Retinal pigment epithelial cell (primary cell): ENCODE data around the gene CPPED1.

Experiments used
- DNase-seq: peaks from one replicate; pipeline ENCODE4 v3.0.0-alpha.2; 2010; ENCODE audit warnings: low read depth
- H3K4me3 ChIP-seq: 2 replicates; pipeline ENCODE4 v1.5.1; 2011; ENCODE audit warnings: mild to moderate bottlenecking, low read length, control low read depth, moderate library complexity
- TF ChIP-seq, protein P1 (sequence below): conservative IDR thresholded peaks from 2 replicates; pipeline ENCODE4 v1.5.1; 2011; ENCODE audit warnings: low read depth, low read length, control low read depth, inconsistent platforms

Gene CPPED1

DNA sequence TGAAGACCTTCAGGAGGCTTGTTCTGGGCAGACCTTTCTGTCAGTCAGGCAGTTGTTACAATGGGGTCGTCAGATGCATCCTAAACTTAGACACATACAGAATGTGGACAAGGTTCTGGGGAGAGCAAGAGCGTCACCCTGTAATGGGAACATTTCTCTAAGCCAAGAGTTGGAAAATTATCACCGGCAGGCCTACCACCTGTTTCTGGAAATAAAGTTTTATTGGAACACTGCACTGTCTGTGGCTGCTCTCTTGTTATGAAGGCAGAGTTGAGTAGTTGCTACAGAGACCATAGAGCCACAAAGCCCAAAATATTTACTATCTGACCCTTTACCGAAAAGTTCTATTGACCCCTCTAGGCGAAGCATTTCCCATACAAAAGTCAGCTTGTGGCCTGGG is 106.2 kb downstream of the CPPED1 start:
- TF ChIP-seq, protein P1, sequence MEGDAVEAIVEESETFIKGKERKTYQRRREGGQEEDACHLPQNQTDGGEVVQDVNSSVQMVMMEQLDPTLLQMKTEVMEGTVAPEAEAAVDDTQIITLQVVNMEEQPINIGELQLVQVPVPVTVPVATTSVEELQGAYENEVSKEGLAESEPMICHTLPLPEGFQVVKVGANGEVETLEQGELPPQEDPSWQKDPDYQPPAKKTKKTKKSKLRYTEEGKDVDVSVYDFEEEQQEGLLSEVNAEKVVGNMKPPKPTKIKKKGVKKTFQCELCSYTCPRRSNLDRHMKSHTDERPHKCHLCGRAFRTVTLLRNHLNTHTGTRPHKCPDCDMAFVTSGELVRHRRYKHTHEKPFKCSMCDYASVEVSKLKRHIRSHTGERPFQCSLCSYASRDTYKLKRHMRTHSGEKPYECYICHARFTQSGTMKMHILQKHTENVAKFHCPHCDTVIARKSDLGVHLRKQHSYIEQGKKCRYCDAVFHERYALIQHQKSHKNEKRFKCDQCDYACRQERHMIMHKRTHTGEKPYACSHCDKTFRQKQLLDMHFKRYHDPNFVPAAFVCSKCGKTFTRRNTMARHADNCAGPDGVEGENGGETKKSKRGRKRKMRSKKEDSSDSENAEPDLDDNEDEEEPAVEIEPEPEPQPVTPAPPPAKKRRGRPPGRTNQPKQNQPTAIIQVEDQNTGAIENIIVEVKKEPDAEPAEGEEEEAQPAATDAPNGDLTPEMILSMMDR: no peak
- no peak for DNase-seq
- no peak overlapping the region for H3K4me3 ChIP-seq

DNA sequence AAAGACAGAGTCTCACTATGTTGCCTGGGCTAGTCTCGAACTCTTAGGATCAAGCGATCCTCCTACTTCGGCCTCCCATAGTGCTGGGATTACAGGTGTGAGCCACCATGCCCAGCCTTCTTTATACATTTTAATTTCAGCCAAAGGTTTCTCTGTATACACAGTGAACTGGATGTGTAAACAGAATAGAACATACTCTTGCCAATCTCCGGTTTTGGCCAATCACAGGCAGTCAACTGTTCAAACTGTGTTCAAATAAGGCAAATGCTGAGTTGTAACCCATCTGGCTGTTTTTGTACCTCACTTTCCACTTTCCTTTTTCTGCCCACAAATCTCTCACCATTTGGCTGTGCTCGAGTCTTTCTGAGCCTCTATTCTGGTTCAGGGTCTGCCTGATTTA is 108.2 kb downstream of the CPPED1 start:
- no peak overlapping the region for H3K4me3 ChIP-seq
- TF ChIP-seq, protein P1: no peak
- DNase-seq: no peak

DNA sequence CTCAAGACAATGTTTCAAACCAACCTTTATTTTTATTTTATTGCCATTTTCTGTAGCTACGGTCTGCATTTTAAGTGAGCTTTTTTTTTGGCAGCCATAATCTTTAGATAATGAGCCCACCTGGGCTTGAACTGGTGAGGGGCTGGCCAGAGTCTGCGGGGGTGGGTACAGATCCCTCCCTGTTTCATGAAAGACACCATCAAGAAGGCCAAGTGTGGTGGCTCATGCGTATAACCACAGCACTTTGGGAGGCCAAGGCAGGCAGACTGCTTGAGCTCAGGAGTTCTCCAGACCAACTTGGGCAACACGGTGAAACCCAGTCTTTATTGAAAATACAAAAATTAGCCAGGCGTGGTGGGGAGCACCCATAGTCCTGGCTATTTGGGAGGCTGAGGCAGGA is 113.7 kb downstream of the CPPED1 start:
- DNase-seq: no peak
- TF ChIP-seq, protein P1: no peak
- H3K4me3 ChIP-seq: no peak overlapping the region

DNA sequence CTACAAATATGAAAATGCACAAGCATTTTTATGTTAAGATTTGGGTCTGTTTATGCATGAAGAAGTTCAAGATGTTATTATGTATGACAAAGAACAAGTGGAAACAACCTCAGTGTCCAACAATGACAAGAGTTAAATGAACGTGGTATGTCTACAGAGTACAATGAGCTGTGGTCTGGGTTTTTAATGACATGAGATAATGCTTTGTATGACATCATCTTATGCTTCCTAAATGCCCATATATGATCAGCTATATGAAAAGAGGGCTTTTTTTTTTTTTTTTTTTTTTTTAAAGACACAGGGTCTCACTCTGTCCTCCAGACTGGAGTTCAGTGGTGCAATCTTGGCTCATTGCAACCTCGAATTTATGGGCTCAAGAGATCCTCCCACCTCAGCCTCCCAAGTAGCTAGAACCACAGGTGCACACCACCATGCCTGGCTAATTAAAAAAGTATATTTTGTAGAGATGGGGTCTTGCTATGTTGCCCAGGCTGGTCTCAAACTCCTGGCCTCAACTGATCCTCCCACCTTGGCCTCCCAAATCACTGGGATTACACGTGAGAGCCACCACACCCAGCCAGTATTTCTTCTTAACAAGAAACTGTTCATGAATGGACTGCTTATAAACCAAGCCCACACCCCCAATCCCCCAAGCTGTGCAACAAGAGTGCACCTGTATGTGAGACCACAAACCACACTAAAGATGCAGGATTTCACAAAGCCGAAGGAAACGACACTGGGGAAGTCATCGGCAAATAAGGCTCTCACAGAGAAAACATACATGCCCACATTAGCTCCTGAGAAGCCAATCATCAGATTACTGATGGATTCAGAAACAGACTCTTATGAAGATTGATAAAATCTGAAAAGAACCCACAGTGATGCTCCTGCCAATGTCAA is 114.5 kb downstream of the CPPED1 start:
- TF ChIP-seq, protein P1: no peak
- no peak overlapping the region for H3K4me3 ChIP-seq
- no peak for DNase-seq

DNA sequence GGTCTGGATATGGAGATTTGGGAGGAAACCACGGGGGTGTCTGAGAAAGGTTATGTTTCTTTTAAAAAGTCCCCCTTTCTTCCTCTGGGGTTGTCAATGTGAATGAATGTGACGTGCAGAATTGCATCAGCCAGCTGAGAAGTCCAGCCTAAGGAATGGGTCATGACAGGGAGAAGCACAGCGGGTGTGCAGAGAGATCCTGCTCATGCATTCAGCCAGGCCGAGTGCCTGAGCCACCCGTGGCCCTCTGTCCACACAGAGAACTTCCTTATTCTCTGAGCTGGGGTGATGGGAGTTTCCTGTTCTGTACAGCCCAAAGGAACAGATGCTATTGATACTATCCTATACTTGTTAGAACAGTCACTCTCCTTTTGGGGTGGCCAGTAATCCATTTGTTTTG is 117.9 kb downstream of the CPPED1 start:
- no peak overlapping the region for H3K4me3 ChIP-seq
- no peak for DNase-seq
- TF ChIP-seq, protein P1: no peak

DNA sequence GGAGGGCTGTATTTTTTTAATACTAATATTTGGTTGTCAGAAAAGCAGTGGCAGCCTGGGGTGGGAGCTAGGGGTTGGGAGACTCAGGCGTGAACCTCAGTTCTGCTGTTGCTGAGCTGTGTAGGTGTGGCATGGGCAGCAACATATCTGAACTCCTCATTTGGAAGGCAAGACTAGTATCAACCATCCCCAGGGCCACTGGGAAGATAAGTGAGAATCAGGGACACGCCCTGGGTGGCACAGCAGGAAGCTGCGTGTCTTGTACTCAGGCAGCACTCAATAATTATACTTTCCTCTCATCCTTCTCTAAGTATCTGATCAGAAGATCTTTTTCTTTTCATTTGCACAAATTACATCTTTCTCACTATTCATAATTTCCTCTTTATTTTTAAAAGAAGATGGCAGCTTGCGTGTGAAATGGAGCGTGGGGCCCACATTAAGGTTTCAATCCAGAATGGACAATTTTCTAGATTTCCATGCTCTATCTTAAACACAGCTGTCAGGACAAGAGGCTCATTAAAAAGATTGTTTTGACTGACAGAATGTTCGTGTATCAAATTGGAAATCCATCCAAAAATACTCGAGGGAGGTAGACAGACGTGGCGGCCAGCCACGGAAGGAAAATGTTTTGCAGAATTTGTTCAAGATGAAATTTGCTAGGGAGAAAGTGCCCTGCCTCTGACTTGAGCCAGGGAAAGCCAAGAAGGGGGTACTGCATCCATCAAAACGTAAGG is 121.1 kb downstream of the CPPED1 start:
- DNase-seq: no peak
- no peak overlapping the region for H3K4me3 ChIP-seq
- TF ChIP-seq, protein P1: no peak
